ENCODE results near the gene TENM3.

TENM3 gene

DNA sequence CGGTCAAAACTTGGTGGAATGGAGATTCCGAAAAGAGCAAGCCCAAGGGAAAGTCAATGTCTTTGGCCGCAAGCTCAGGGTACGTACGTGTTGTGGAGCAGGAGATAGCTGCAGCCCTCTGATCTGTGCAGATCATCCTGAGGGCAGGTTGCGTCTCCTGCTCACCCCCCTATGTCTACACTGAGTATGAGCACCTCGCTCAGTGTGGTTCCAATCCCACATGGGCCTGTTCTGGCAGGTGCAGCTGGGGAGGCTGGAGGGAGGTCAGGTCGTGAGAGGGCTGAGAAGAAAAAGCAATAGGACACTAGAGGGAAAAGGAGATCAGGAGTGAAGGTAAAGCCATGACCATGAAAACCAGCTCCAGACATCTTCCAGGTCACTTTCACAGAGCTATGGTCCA lies 531.9 kb downstream of the TENM3 start:
- TF ChIP-seq GATA2 (IDR thresholded peaks at IDR 0.05; ENCODE audit: low read depth, low read length) (no peak), GATA3 (IDR thresholded peaks at IDR 0.05; ENCODE audit: low read depth, low read length) (no peak)

GRCh38 chr4:182776376-182777105 lies 533.3 kb downstream of the TENM3 start:
- no peak for TF ChIP-seq GATA3 (IDR thresholded peaks at IDR 0.05; ENCODE audit: low read depth, low read length)
- TF ChIP-seq GATA2 (IDR thresholded peaks at IDR 0.05; ENCODE audit: low read depth, low read length): no peak

DNA sequence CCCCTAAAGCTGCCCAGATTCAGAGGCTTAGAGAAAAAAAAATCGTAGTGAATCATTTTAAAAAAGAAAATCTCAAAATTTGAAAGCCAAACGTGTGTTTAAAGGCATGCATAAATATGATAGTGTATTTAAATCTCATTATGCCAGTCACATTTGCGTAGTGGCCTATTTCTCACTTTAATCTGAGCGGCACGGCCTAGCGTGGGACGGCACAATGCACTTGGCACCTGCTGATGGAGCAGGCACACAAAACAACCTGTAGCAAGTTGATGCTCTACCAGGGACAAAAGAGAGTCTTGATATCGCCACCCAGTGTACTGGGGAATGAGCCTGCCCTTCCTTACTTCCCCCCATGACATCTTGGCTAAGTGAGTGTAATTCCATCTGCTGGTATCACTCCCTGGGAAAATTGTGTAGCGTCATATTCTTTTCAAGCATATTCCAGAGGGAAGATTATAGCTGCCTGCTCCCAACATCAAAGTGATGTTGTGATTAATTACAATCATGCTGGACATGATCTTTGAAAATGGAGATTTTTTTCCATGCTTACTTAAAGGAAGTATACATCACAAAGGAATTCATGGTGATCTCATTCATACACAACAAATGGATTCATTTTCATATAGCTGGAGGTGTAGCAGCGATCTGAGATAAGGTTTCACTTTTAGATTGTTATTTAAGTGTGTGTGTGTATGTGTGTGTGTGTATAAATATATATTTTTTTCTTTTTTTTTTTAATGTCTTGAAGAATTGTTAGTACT lies 535.2 kb downstream of the TENM3 start:
- TF ChIP-seq GATA3 (IDR thresholded peaks at IDR 0.05; ENCODE audit: low read depth, low read length) (no peak), GATA2 (IDR thresholded peaks at IDR 0.05; ENCODE audit: low read depth, low read length) (no peak)

- TF ChIP-seq GATA2 (IDR thresholded peaks at IDR 0.05; ENCODE audit: low read depth, low read length) (no peak), GATA3 (IDR thresholded peaks at IDR 0.05; ENCODE audit: low read depth, low read length) (no peak)
These were observed 543.8 kb downstream of the TENM3 start for GRCh38 chr4:182786991-182787390.

GRCh38 chr4:182788201-182788600 lies 545.0 kb downstream of the TENM3 start:
- TF ChIP-seq GATA2 (IDR thresholded peaks at IDR 0.05; ENCODE audit: low read depth, low read length) (no peak), GATA3 (IDR thresholded peaks at IDR 0.05; ENCODE audit: low read depth, low read length) (no peak)

GRCh38 chr4:182789529-182789928 lies 546.3 kb downstream of the TENM3 start:
- TF ChIP-seq GATA3 (IDR thresholded peaks at IDR 0.05; ENCODE audit: low read depth, low read length): no peak

GRCh38 chr4:182795446-182796238 lies 552.4 kb downstream of the TENM3 start:
- TF ChIP-seq GATA3 (IDR thresholded peaks at IDR 0.05; ENCODE audit: low read depth, low read length) (no peak), GATA2 (IDR thresholded peaks at IDR 0.05; ENCODE audit: low read depth, low read length) (peak; percentile 58)

DNA sequence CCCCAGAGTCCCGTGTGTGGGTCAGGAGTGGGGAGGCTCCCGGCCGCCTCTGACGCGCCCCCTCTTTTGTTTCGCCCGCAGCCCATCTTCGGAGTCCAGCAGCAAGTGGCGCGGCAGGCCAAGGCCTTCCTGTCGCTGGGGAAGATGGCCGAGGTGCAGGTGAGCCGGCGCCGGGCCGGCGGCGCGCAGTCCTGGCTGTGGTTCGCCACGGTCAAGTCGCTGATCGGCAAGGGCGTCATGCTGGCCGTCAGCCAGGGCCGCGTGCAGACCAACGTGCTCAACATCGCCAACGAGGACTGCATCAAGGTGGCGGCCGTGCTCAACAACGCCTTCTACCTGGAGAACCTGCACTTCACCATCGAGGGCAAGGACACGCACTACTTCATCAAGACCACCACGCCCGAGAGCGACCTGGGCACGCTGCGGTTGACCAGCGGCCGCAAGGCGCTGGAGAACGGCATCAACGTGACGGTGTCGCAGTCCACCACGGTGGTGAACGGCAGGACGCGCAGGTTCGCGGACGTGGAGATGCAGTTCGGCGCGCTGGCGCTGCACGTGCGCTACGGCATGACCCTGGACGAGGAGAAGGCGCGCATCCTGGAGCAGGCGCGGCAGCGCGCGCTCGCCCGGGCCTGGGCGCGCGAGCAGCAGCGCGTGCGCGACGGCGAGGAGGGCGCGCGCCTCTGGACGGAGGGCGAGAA lies 556.5 kb downstream of the TENM3 start:
- TF ChIP-seq GATA2 (IDR thresholded peaks at IDR 0.05; ENCODE audit: low read depth, low read length): no peak
- no peak for TF ChIP-seq GATA3 (IDR thresholded peaks at IDR 0.05; ENCODE audit: low read depth, low read length)

DNA sequence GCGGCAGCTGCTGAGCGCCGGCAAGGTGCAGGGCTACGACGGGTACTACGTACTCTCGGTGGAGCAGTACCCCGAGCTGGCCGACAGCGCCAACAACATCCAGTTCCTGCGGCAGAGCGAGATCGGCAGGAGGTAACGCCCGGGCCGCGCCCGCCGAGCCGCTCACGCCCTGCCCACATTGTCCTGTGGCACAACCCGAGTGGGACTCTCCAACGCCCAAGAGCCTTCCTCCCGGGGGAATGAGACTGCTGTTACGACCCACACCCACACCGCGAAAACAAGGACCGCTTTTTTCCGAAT lies 557.0 kb downstream of the TENM3 start:
- no peak for TF ChIP-seq GATA2 (IDR thresholded peaks at IDR 0.05; ENCODE audit: low read depth, low read length)
- TF ChIP-seq GATA3 (IDR thresholded peaks at IDR 0.05; ENCODE audit: low read depth, low read length): no peak

DNA sequence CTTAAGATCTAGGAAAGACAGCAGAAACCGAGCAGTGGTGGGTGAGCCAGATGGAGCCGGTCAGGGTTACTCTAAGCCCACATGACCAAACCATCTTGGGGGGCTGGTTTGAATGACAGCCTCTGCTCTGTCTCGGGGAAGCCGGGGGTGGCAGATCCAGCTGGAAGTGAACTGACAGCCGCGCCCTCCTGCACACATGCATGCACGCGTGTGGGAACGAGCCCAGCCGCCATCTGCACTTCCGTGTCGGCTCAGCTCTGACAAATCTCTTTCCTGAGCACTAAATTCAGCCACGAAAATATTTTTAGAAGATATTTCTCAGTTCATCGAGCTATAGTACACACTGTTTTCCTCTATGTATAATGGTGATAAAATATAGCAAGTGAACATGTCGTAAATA lies 558.4 kb downstream of the TENM3 start:
- no peak for TF ChIP-seq GATA2 (IDR thresholded peaks at IDR 0.05; ENCODE audit: low read depth, low read length)
- no peak for TF ChIP-seq GATA3 (IDR thresholded peaks at IDR 0.05; ENCODE audit: low read depth, low read length)

- no peak for TF ChIP-seq GATA2 (IDR thresholded peaks at IDR 0.05; ENCODE audit: low read depth, low read length)
- TF ChIP-seq GATA3 (IDR thresholded peaks at IDR 0.05; ENCODE audit: low read depth, low read length): no peak
These were observed 559.4 kb downstream of the TENM3 start for GRCh38 chr4:182802621-182803020.

GRCh38 chr4:182803235-182803634 lies 560.0 kb downstream of the TENM3 start:
- TF ChIP-seq GATA3 (IDR thresholded peaks at IDR 0.05; ENCODE audit: low read depth, low read length) (no peak), GATA2 (IDR thresholded peaks at IDR 0.05; ENCODE audit: low read depth, low read length) (no peak)

DNA sequence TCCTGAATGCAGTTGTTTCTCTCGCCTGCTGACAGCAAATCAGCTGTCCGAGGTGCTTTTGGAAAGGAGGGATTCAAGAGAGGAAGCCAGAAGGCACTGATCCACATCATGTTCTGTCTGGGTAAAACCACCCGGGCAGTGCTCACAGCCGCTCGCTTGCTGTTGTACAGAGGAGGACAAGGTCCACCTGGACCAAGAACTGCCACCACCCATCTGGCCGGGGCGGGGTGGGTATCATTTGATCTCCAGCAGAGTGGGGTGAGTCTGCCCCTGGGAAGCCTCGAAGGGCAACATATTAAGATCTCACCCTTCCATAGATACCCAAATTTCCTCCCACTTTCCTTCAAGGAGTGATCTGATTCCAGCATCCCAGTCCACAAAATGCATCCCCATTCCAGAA lies 560.9 kb downstream of the TENM3 start:
- TF ChIP-seq GATA3 (IDR thresholded peaks at IDR 0.05; ENCODE audit: low read depth, low read length): no peak
- no peak for TF ChIP-seq GATA2 (IDR thresholded peaks at IDR 0.05; ENCODE audit: low read depth, low read length)

- TF ChIP-seq GATA3 (IDR thresholded peaks at IDR 0.05; ENCODE audit: low read depth, low read length): no peak
- no peak for TF ChIP-seq GATA2 (IDR thresholded peaks at IDR 0.05; ENCODE audit: low read depth, low read length)
These were observed 562.1 kb downstream of the TENM3 start for GRCh38 chr4:182805321-182805720.

Measured in SH-SY5Y (cell line).